Natural killer cell (primary cell): ENCODE results near the gene ADORA2B. TPM values are rescaled to one million over a fixed set of nuclear protein-coding genes. Genes with fewer than 3 reads are reported as not detected.

Source experiments
- ATAC-seq, 3 donors: fragments of 150-1000 bp in 2 of 3; fragments of 200-7000 bp in 1 of 3; cut with Tn5 transposase; 1 replicate in 1 of 3; 2 replicates in 2 of 3; pipeline ENCODE4 v1.10.0; 2021; ENCODE audit warnings: mild to moderate bottlenecking in 2 of 3, moderate library complexity in 2 of 3
- DNase-seq, 2 donors: peaks; one replicate each; pipeline versions ENCODE4 v3.0.0 to v3.0.0-alpha.2; 2013 to 2021; ENCODE audit warnings: mixed read lengths in 1 of 2
- H3K27ac ChIP-seq: one replicate; pipeline ENCODE4 v1.5.1; 2013; ENCODE audit warnings: mild to moderate bottlenecking, low read length
- H3K27me3 ChIP-seq: one replicate; pipeline ENCODE4 v1.6.1; 2013; ENCODE audit warnings: low read length; ENCODE audit not compliant: control insufficient read depth, insufficient read depth
- H3K36me3 ChIP-seq: one replicate; pipeline ENCODE4 v1.6.1; 2013; ENCODE audit warnings: low read length; ENCODE audit not compliant: control insufficient read depth, insufficient read depth
- H3K4me1 ChIP-seq: one replicate; pipeline ENCODE4 v1.6.1; 2013; ENCODE audit warnings: low read length; ENCODE audit not compliant: control insufficient read depth, insufficient read depth
- H3K4me3 ChIP-seq: one replicate; pipeline ENCODE4 v1.5.1; 2013; ENCODE audit warnings: low read length
- H3K9me3 ChIP-seq: one replicate; pipeline ENCODE4 v1.6.1; 2013; ENCODE audit warnings: low read length; ENCODE audit not compliant: control insufficient read depth, insufficient read depth
- H3K27ac Mint-ChIP-seq, 2 donors: one replicate each; pipeline ENCODE4 v1.8.0; 2022; ENCODE audit warnings: mild to moderate bottlenecking in 2 of 2, mixed read lengths in 2 of 2, moderate library complexity in 1 of 2
- H3K27me3 Mint-ChIP-seq, 2 donors: one replicate each; pipeline ENCODE4 v1.8.0; 2022; ENCODE audit warnings: low read depth in 2 of 2, mixed read lengths in 2 of 2
- H3K36me3 Mint-ChIP-seq: one replicate; pipeline ENCODE4 v1.8.0; 2022; ENCODE audit warnings: mixed read lengths
- H3K4me1 Mint-ChIP-seq, 2 donors: one replicate each; pipeline ENCODE4 v1.8.0; 2022; ENCODE audit warnings: mixed read lengths in 2 of 2
- H3K4me3 Mint-ChIP-seq: one replicate; pipeline ENCODE4 v1.8.0; 2022; ENCODE audit warnings: mild to moderate bottlenecking, moderate library complexity, mixed read lengths
- H3K9me3 Mint-ChIP-seq, 2 donors: one replicate each; pipeline ENCODE4 v1.8.0; 2022; ENCODE audit warnings: mixed read lengths in 2 of 2
- CTCF ChIP-seq: fragments of 200-600 bp; IDR thresholded peaks from one replicate; pipeline ENCODE4 v1.8.0; 2022; ENCODE audit warnings: antibody characterized with exemption
- WGBS: methylation state at CpG from one replicate; pipeline ENCODE4 v1.1.7; 2013; ENCODE audit warnings: missing lambda C conversion rate; ENCODE audit not compliant: insufficient coverage; 5-methylcytosine and 5-hydroxymethylcytosine counted together
- intact Hi-C: fragments of 100-400 bp; cut with micrococcal nuclease; formaldehyde crosslinking; loops from one replicate; pipeline ENCODE4 v1.14.2; 2022
- total RNA-seq, 4 donors: library from RNA; stranded (reverse); fragments of 120-200 nt in 1 of 4; gene quantifications; one replicate each; pipeline versions ENCODE4 v1.2.3 to v1.2.4, GENCODE V29; 2013 to 2022

ADORA2B gene
- total RNA-seq, 3 donors from 2014 or later (not counting 1 experiment from before 2014, with no cell fraction given): 0.14 to 0.88 (median 0.41) TPM

GRCh38 chr17:15958484-15958854, 13.5 kb downstream of the ADORA2B start:
- peak overlapping the region in 1 of 2 donors; percentile 63 for H3K27ac Mint-ChIP-seq
- no peak overlapping the region for H3K4me3 Mint-ChIP-seq
- no peak for ATAC-seq
- no peaks in the 10 kb centered on the region for H3K27me3 ChIP-seq
- peaks cover 7 to 11% of the 10 kb centered on the region in 2 donors for H3K4me1 Mint-ChIP-seq
- no peaks in the 10 kb centered on the region for H3K9me3 Mint-ChIP-seq
- no peaks in the 10 kb centered on the region for H3K9me3 ChIP-seq
- peaks cover 0 to 11% of the 10 kb centered on the region in 2 donors for H3K27me3 Mint-ChIP-seq
- WGBS: 82% methylated on average over 4 of the region's 4 CpGs
- no peak for DNase-seq
- intact Hi-C loops: no loop called here
- H3K36me3 ChIP-seq: no peaks in the 10 kb centered on the region
- no peak for TF ChIP-seq CTCF
- no peak overlapping the region for H3K4me3 ChIP-seq
- H3K4me1 ChIP-seq: peaks cover 9% of the 10 kb centered on the region
- no peaks in the 10 kb centered on the region for H3K36me3 Mint-ChIP-seq
- no peak overlapping the region for H3K27ac ChIP-seq

- H3K27ac ChIP-seq: no peak overlapping the region
- TF ChIP-seq CTCF: no peak
- ATAC-seq (no peak), DNase-seq (no peak)
- H3K36me3 ChIP-seq: no peaks in the 10 kb centered on the region
- WGBS: 94% methylated on average over 4 of the region's 4 CpGs
- intact Hi-C loops: no loop called here
- Mint-ChIP-seq H3K4me1 (peaks cover 15 to 16% of the 10 kb centered on the region in 2 donors), H3K27me3 (peaks cover 0 to 8% of the 10 kb centered on the region in 2 donors), H3K36me3 (no peaks in the 10 kb centered on the region), H3K9me3 (no peaks in the 10 kb centered on the region), H3K4me3 (no peak overlapping the region), H3K27ac (no peak overlapping the region)
- H3K4me3 ChIP-seq: no peak overlapping the region
- no peaks in the 10 kb centered on the region for H3K9me3 ChIP-seq
- peaks cover 19% of the 10 kb centered on the region for H3K4me1 ChIP-seq
- no peaks in the 10 kb centered on the region for H3K27me3 ChIP-seq
Measured at GRCh38 chr17:15963670-15964110, 18.8 kb downstream of the ADORA2B start.

GRCh38 chr17:15965528-15965927, 20.6 kb downstream of the ADORA2B start:
- Mint-ChIP-seq H3K27me3 (peaks cover 8 to 9% of the 10 kb centered on the region in 2 donors), H3K36me3 (no peaks in the 10 kb centered on the region)

More at GRCh38 chr17:15965528-15965927, 20.6 kb downstream of the ADORA2B start:
- intact Hi-C loops: no loop called here
- H3K9me3 Mint-ChIP-seq: no peaks in the 10 kb centered on the region
- no peak for TF ChIP-seq CTCF
- H3K4me3 Mint-ChIP-seq: no peak overlapping the region
- no peak overlapping the region for H3K27ac ChIP-seq
- H3K27ac Mint-ChIP-seq: peak overlapping the region in 1 of 2 donors; percentile 45
- no peak for ATAC-seq
- no peaks in the 10 kb centered on the region for H3K9me3 ChIP-seq
- peaks cover 10% of the 10 kb centered on the region in 2 donors for H3K4me1 Mint-ChIP-seq
- H3K4me3 ChIP-seq: no peak overlapping the region
- H3K36me3 ChIP-seq: no peaks in the 10 kb centered on the region
- no peaks in the 10 kb centered on the region for H3K27me3 ChIP-seq
- 44% methylated on average over 6 of the region's 6 CpGs for WGBS
- DNase-seq: no peak
- H3K4me1 ChIP-seq: peaks cover 15% of the 10 kb centered on the region
